ENCODE results near the gene DOCK11.

DNA sequence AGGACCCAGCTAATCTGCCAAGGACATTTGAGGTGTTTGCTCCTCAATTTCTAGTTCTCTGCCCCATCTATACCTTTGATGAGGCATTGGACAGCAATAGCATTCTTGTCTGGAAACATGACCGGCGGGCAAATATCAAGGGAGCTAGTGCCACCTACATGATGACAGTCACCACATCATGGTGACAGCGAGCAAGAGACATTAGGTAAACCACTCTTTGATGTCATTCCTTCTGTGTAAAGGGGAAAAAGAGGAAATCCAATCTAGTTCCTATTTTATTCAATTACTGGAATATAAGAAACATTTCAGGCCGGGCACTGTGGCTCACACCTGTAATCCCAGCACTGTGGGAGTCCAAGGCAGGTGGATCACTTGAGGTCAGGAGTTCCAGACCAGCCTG is 211.1 kb downstream of the DOCK11 start:
- no peak for TF ChIP-seq POLR2A (IDR thresholded peaks at IDR 0.05)
- TF ChIP-seq, protein P1, sequence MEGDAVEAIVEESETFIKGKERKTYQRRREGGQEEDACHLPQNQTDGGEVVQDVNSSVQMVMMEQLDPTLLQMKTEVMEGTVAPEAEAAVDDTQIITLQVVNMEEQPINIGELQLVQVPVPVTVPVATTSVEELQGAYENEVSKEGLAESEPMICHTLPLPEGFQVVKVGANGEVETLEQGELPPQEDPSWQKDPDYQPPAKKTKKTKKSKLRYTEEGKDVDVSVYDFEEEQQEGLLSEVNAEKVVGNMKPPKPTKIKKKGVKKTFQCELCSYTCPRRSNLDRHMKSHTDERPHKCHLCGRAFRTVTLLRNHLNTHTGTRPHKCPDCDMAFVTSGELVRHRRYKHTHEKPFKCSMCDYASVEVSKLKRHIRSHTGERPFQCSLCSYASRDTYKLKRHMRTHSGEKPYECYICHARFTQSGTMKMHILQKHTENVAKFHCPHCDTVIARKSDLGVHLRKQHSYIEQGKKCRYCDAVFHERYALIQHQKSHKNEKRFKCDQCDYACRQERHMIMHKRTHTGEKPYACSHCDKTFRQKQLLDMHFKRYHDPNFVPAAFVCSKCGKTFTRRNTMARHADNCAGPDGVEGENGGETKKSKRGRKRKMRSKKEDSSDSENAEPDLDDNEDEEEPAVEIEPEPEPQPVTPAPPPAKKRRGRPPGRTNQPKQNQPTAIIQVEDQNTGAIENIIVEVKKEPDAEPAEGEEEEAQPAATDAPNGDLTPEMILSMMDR (IDR thresholded peaks at IDR 0.05): no peak
